ENCODE measurements around the gene GLIS2.

- no peak for TF ChIP-seq CTCF (IDR thresholded peaks at IDR 0.05; ENCODE audit: low read length)
- TF ChIP-seq EZH2 (IDR thresholded peaks at IDR 0.05; ENCODE audit: borderline replicate concordance, low read length): no peak
Observed at GRCh38 chr16:4334724-4335495, 19.0 kb downstream of the GLIS2 start.

All from OCI-LY1 (cell line).